GM12878 (cell line): Measurements from ENCODE around the gene HES2. TPM values are rescaled to one million over a fixed set of nuclear protein-coding genes. Genes with fewer than 3 reads are reported as not detected.

ENCODE experiments used
- ATAC-seq: fragments of 200-7000 bp; cut with Tn5 transposase; 3 replicates; pipeline ENCODE4 v1.9.1; 2020; ENCODE audit warnings: mild to moderate bottlenecking, moderate library complexity
- BruUV-seq: library from RNA; stranded (reverse); fragments of 400-500 nt; replicated peaks from 2 replicates; lab custom pipeline; 2021; lab: Mats Ljungman, UMichigan
- CTCF ChIA-PET: fragments of 300-600 bp; sonication (Branson Sonifier 250); formaldehyde crosslinking; extraction: SDS; loops from one replicate; lab custom pipeline; 2021; ENCODE audit warnings: inconsistent platforms; lab: Yijun Ruan, JAX
- POLR2A ChIA-PET: fragments of 350-600 bp; formaldehyde crosslinking; extraction: SDS; loops from one replicate; lab custom pipeline; 2021; ENCODE audit warnings: inconsistent platforms; lab: Charles Lee
- RAD21 ChIA-PET: fragments of 300-600 bp; sonication (Branson Sonifier 250); formaldehyde crosslinking; loops from one replicate; lab custom pipeline; 2023; ENCODE audit warnings: antibody characterized with exemption; ENCODE audit not compliant: unreplicated experiment; lab: Charles Lee
- SMC1A ChIA-PET: fragments of 300-600 bp; sonication (Branson Sonifier 250); formaldehyde crosslinking; loops from one replicate; lab custom pipeline; 2023; ENCODE audit not compliant: unreplicated experiment, uncharacterized antibody; lab: Charles Lee
- DNase-seq: peaks from one replicate; pipeline ENCODE4 v3.0.0-alpha.2; 2011; ENCODE audit warnings: low read depth, low spot score
- FAIRE-seq: peaks from 3 replicates; lab custom pipeline; 2011; peaks lifted over from hg19 to GRCh38; lab: Jason Lieb, UNC
- H2AFZ ChIP-seq: 2 replicates; pipeline ENCODE4 v1.6.0; 2011; ENCODE audit warnings: low read depth, low read length, control low read depth; ENCODE audit not compliant: control insufficient read depth
- H3K27ac ChIP-seq: 2 replicates; pipeline ENCODE4 v1.5.1; 2011; ENCODE audit warnings: control low read depth; ENCODE audit not compliant: control insufficient read depth, insufficient read depth
- H3K27me3 ChIP-seq, 2 experiments: replicated peaks in 1 of 2; 2 replicates each; pipeline versions ENCODE4 v1.6.0 to v1.6.1; 2011; ENCODE audit warnings: low read length in 1 of 2; ENCODE audit not compliant: control insufficient read depth in 2 of 2, insufficient read depth in 2 of 2
- H3K36me3 ChIP-seq, 2 experiments: 2 replicates each; pipeline ENCODE4 v1.5.1; 2011; ENCODE audit warnings: low read length in 1 of 2; ENCODE audit not compliant: control insufficient read depth in 2 of 2, insufficient read depth in 2 of 2
- H3K4me1 ChIP-seq: 2 replicates; pipeline ENCODE4 v1.6.1; 2011; ENCODE audit warnings: mild to moderate bottlenecking, low read length, moderate library complexity, mixed read lengths; ENCODE audit not compliant: control insufficient read depth, insufficient read depth
- H3K4me2 ChIP-seq: 2 replicates; pipeline ENCODE4 v1.6.0; 2011; ENCODE audit warnings: control low read depth; ENCODE audit not compliant: control insufficient read depth, insufficient read depth
- H3K4me3 ChIP-seq: fragments of 200-600 bp; sonication (generic); 2 replicates; pipeline ENCODE4 v1.5.1; 2016
- H3K79me2 ChIP-seq: 2 replicates; pipeline ENCODE4 v1.6.0; 2011; ENCODE audit warnings: low read length; ENCODE audit not compliant: control insufficient read depth, insufficient read depth
- H3K9ac ChIP-seq: 2 replicates; pipeline ENCODE4 v1.8.0; 2011; ENCODE audit warnings: low read length, control low read depth, mixed read lengths; ENCODE audit not compliant: control insufficient read depth, insufficient read depth
- H3K9me3 ChIP-seq: replicated peaks from 3 replicates; pipeline ENCODE4 v1.5.1; 2011; ENCODE audit warnings: mild to moderate bottlenecking, low read length; ENCODE audit not compliant: control insufficient read depth, insufficient read depth
- H4K20me1 ChIP-seq: 2 replicates; pipeline ENCODE4 v1.6.0; 2011; ENCODE audit not compliant: control insufficient read depth, insufficient read depth
- IRF3 ChIP-seq: fragments of 450-650 bp; IDR thresholded peaks from 2 replicates; pipeline ENCODE4 v1.6.1; 2014; ENCODE audit warnings: mild to moderate bottlenecking
- MEF2A ChIP-seq: IDR thresholded peaks from 2 replicates; pipeline ENCODE4 v1.6.1; 2011; ENCODE audit warnings: low read depth, mild to moderate bottlenecking, low read length, moderate library complexity; ENCODE audit not compliant: insufficient read depth
- RAD51 ChIP-seq: fragments of 450-650 bp; IDR thresholded peaks from 2 replicates; pipeline ENCODE4 v1.6.1; 2016; ENCODE audit warnings: moderate library complexity, mild to moderate bottlenecking, inconsistent platforms
- RCOR1 ChIP-seq: conservative IDR thresholded peaks from 2 replicates; pipeline ENCODE4 v1.6.1; 2012; ENCODE audit warnings: low read depth, low read length, improper control_type of control experiment
- RELB ChIP-seq: fragments of 450-650 bp; IDR thresholded peaks from 2 replicates; pipeline ENCODE4 v1.6.1; 2017; ENCODE audit warnings: low read depth, mild to moderate bottlenecking, moderate library complexity
- RUNX3 ChIP-seq: IDR thresholded peaks from 2 replicates; pipeline ENCODE4 v1.6.1; 2012; ENCODE audit warnings: low read length, inconsistent platforms
- ZNF207 ChIP-seq: fragments of 450-650 bp; IDR thresholded peaks from 2 replicates; pipeline ENCODE4 v1.6.1; 2014; ENCODE audit warnings: antibody characterized with exemption, mild to moderate bottlenecking, borderline replicate concordance
- ZNF384 ChIP-seq: IDR thresholded peaks from 2 replicates; pipeline ENCODE4 v1.6.1; 2012; ENCODE audit warnings: low read depth, mild to moderate bottlenecking, low read length, improper control_type of control experiment, borderline replicate concordance
- ZNF592 ChIP-seq: fragments of 450-650 bp; IDR thresholded peaks from 2 replicates; pipeline ENCODE4 v1.6.1; 2017; ENCODE audit warnings: mild to moderate bottlenecking, moderate library complexity
- WGBS: methylation state at CpG from one replicate; pipeline ENCODE4 v1.1.6; 2016; ENCODE audit warnings: low lambda C conversion rate; ENCODE audit not compliant: insufficient replicate concordance, insufficient coverage; ENCODE audit errors: missing lambda C conversion rate; 5-methylcytosine and 5-hydroxymethylcytosine counted together
- in situ Hi-C: fragments of 300-500 bp; cut with MboI; formaldehyde crosslinking; loops from 9 replicates; pipeline ENCODE4 v1.14.3; 2018; ENCODE audit warnings: mixed read lengths
- intact Hi-C: fragments of 100-400 bp; cut with micrococcal nuclease; formaldehyde crosslinking; loops from one replicate; pipeline ENCODE4 v1.14.2; 2022; ENCODE audit not compliant: unreplicated experiment
- polyA plus RNA-seq, 11 experiments: library from polyadenylated mRNA; depleted of rRNA in 4 of 11; unstranded in 6 of 11; stranded (reverse) in 5 of 11; fragments of >200 nt; fragmentation: Nextera tagmentation in 4 of 11; fragmentation: Illumina TruSeq in 1 of 11; extraction: Ambion mirVana in 4 of 11; extraction: Trizol in 1 of 11; gene quantifications; 1 replicate in 1 of 11; 2 replicates in 10 of 11; pipeline versions ENCODE4 v1.2.1 to v1.2.3, GENCODE V29; 2011 to 2016; ENCODE audit warnings: inconsistent platforms in 2 of 11, missing spikeins in 2 of 11, low read depth in 1 of 11
- total RNA-seq, 4 experiments: library from RNA; depleted of rRNA in 3 of 4; stranded (reverse); fragments of >200 nt in 3 of 4; fragmentation: Illumina TruSeq in 1 of 4; extraction: Trizol in 1 of 4; gene quantifications; 2 replicates each; pipeline versions ENCODE4 v1.2.1 to v1.2.3, GENCODE V29; 2013 to 2021

Gene HES2
- total and polyA plus RNA-seq, 10 of the 15 experiments (the other 5 are each of a cell fraction or from before 2014, with no cell fraction given), result 0.13 to 2.0 (median 0.26) TPM

GRCh38 chr1:6420454-6421042 is 829 bp upstream of the HES2 start (continued):
- TF ChIP-seq ZNF592 (no peak), ZNF207 (no peak), RCOR1 (no peak), MEF2A (no peak)
- TF ChIP-seq, all 136 proteins: peak for 0

GRCh38 chr1:6419397-6419803 is 319 bp downstream of the HES2 start:
- DNase-seq (no peak), FAIRE-seq (no peak), ATAC-seq (no peak; the same call in 2 of the 3 replicates)
- no TSS peak for BruUV-seq
- peak overlapping the region; percentile 27; the same call in 1 of the 2 replicates for H3K4me3 ChIP-seq
- H3K4me2 ChIP-seq, result peak overlapping the region; percentile 46; the same call in 1 of the 2 replicates
- in situ Hi-C loops, result no loop called here
- POLR2A ChIA-PET, result interaction anchor here (0.6 kb wide), 1 partner anchor 11 kb away, joined by 5 read pairs; no protein-coding TSS in a partner anchor
- peaks cover 14% of the 10 kb centered on the region for H3K4me1 ChIP-seq
- H3K36me3 ChIP-seq, result no peaks in the 10 kb centered on the region
- H3K27me3 ChIP-seq, result peaks cover 15 to 19% of the 10 kb centered on the region in 2 experiments; a peak in 3 of 4 replicates
- RAD21 ChIA-PET, result no interaction called here
- SMC1A ChIA-PET, result no interaction called here
- H3K27ac ChIP-seq, result no peak overlapping the region
- H3K9ac ChIP-seq, result no peak overlapping the region
- WGBS, result 5% methylated on average over 20 of the region's 48 CpGs
- no peak for TF ChIP-seq RAD51
- no peak for TF ChIP-seq RUNX3
- TF ChIP-seq ZNF384, result no peak
- TF ChIP-seq RELB, result no peak
- TF ChIP-seq IRF3, result no peak
- H2AFZ ChIP-seq, result no peak overlapping the region
- intact Hi-C loops, result no loop called here
- no peaks in the 10 kb centered on the region for H3K9me3 ChIP-seq
- CTCF ChIA-PET, result interaction anchor here (10.9 kb wide), 1 partner anchor 21 kb away, joined by 137 read pairs; no protein-coding TSS in a partner anchor
- H3K79me2 ChIP-seq, result no peaks in the 10 kb centered on the region
- no peaks in the 10 kb centered on the region; the same call in 1 of the 2 replicates for H4K20me1 ChIP-seq
